Measurements from ENCODE around the gene CPA5.

The CPA5 gene

DNA sequence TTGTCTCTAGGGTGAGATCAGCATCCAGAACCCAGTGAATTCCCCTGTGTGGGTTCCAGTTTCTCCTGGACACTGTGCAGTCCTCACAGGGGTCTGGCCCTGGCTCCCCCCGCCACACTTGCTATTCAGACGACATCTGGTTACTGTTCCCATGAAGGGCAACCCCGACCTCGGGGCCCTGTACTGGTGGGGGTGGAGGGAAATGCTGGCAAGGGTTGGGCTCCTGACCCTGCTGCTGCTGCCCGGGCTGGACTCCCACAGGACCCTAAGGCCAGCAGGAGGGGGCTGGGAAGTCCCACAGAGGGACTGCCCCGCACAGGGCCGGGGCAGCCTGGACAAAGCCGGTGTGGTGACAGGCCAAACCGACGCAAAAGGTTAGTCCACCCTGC lies 34.9 kb downstream of the CPA5 start:
- DNase-seq (ENCODE audit: low read depth) = no peak

DNA sequence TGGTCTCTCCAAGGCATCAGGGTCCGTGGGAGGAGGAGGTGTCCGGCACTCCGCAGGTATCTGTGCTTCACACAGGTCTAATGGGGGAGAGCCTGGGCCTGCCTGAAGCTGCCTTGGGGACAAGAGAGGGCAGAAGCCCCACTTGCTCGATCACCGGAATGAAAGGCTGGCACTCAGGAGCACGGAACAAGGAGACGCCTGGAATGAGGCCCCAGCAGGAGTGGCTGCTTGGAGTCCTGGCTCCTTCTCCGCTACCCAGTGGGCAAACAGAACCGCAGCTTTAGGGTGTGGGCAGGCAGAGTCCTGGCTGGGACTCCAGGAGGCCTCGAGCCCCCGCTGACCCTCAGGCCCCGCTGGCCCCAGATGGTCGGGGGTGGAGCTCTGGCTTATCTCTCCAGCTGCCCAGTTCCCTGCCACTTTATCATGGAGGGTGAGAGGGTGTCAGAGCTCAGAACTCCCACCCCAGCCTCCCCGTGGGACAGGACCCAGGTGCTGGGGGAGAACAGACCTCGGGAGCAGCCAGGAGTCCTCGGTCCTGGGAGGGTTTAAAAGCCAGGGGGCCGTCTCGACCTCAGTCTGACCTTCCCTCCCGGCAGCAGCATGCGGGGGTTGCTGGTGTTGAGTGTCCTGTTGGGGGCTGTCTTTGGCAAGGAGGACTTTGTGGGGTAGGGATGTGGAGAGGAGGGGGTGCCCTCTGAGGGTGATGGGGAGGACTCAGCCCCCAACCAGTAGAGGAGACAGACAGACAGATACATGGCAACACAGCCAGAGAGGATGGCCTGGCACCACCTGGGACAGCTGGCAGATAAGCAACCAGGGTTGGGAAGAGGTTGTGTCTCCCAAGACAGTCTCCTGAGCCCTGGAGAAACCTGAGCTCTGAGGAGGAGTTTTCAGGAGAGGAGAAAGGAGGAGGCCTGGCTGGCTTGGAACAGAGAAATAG lies 35.6 kb downstream of the CPA5 start, which contains the start of gene CPA1:
Gene CPA1, plus strand, starts transcription at position 574 of the 940 bp plus-strand sequence. Its CDS starts 27 bp downstream, at position 601.
- no peak for DNase-seq (ENCODE audit: low read depth)

DNA sequence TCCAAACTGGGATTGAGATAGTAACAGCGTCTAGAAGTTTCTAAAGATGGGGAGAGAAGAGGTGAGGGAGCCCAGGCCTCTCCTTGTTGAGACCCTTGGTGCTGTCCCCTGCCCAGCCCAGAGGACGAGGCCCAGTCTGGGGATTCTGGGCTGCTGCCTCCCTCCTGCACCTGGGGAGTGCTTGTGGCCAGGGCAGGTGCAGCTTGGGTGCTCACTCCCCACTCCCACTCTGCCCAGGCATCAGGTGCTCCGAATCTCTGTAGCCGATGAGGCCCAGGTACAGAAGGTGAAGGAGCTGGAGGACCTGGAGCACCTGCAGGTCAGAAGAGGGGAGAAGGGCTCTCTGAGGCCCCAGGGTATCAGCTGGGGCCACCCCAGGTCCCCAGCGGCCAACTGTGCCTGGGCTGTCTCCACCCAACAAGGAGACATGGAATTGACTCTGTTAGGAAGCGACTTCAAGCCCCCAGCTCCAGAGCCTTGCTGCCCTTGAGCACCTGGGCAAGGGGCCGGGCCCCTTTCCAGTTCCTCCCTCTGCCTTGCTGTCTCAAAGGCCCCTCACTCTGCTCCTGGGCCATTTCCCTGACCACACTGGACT lies 36.3 kb downstream of the CPA5 start:
- DNase-seq (ENCODE audit: low read depth) = no peak

DNA sequence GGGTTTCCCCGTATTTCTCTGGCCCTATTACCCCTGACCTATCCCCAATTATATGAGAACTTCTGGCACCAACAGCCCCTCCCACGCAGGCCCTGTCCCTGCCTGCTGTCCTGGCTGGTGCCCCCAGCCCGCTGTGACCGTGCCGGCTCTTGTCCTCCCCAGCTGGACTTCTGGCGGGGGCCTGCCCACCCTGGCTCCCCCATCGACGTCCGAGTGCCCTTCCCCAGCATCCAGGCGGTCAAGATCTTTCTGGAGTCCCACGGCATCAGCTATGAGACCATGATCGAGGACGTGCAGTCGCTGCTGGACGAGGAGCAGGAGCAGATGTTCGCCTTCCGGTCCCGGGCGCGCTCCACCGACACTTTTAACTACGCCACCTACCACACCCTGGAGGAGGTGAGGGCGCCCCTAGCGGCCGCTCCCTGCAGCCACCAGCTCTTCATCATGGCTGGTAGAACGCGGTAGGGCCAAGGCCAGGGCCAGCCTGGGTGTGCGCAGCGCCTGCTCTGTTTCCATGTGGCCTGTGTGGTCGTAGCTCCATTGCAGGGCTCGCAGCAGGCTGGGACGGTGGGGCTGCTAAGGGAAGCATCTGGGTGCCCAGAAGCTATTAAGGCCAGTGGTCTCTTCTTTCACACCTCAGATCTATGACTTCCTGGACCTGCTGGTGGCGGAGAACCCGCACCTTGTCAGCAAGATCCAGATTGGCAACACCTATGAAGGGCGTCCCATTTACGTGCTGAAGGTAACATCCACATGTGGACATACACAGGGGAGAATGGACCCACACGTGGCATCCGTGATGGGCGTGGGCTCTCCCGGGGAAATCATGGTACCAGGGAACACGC lies 37.1 kb downstream of the CPA5 start:
- DNase-seq (ENCODE audit: low read depth) = no peak

DNA sequence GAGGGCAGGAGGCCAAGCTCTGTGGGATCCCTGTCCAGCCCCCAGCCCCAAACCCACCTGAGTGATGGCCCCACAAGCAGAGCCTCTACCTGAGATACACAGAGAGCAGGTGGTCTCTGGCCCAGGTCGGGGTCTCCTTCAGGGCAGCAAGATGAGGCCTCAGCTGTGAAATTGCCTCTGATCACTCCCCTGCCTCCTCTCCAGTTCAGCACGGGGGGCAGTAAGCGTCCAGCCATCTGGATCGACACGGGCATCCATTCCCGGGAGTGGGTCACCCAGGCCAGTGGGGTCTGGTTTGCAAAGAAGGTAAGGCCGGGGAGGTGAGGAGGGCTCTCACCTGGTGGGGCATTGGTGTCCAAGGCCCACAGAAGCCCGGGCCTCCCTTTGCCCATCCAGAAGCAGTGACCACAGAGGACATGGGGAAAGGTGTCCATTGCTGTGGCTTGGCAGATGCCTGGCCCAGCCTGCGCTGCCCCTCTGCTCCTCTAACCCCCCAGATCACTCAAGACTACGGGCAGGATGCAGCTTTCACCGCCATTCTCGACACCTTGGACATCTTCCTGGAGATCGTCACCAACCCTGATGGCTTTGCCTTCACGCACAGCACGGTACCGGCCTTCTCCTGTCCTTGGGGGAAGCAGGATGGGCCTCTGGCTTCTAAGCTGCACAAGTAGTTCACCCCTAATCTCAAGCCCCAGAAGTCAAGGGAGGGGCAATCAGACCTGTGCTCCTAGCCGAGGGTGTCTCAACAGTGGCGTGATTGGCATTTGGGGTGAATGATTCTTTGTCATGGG lies 38.8 kb downstream of the CPA5 start:
- no peak for DNase-seq (ENCODE audit: low read depth)

DNA sequence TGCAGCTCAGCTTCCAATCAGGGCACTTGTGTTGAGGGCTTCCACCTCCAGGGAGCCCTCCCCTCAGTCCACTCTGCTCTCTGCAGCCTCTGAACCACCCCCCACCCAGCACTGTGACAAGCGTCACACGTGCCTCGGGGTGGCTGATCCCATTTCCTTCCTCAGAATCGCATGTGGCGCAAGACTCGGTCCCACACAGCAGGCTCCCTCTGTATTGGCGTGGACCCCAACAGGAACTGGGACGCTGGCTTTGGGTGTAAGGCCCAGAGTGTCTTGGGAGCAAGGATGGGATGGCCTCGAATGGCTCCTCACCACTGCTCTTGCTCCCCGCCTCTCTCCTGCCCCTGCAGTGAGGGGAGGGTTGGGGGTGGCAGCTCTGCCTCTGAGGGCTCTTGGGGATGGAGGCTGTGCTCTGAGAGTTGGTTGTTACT lies 39.8 kb downstream of the CPA5 start:
- DNase-seq (ENCODE audit: low read depth) = no peak

DNA sequence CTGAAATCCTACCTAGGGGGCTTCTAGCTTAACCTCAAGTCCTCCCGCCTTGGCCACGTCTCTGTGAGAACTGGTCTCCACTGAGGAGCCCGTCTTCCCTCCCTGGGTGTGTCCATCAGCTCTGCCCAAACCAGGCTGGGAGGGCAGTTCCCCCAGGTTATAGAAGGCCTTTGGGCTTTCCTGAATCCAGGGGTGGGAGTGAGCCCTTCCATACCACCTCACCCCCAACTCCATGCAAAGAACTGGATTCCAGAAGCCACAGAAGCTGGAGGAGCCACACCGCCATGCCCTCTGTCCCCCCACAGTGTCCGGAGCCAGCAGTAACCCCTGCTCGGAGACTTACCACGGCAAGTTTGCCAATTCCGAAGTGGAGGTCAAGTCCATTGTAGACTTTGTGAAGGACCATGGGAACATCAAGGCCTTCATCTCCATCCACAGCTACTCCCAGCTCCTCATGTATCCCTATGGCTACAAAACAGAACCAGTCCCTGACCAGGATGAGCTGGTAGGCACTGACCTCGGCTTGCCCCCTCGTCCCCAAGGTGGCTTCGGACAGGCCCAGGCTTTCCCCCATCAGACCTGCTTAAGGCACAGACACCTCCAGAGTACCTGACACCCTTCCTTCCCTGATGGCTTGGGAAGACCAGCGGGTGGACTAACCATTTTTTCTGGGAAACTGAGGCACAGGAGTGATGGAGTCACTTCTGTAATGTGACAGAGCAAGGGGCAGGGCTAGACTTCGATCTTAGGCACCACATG lies 40.4 kb downstream of the CPA5 start:
- no peak for DNase-seq (ENCODE audit: low read depth)

DNA sequence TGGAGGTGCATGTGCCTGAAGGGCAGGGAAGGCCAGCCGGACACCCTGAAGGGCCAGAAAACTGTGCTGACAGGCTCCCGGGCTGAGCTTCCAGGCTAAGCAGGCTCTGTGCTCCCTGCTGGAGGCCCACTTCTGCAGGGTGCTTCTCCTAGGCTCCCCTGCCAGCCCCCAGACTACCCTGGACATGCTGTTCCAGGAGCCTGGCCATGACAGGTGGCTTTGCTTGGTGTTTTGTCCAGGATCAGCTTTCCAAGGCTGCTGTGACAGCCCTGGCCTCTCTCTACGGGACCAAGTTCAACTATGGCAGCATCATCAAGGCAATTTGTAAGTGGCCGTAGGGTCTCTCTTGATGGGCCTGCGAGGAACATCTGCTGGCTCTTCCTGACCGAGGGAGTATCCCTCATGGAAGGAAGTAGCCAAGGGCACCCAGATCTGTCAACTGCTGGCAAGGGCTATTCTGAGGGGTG lies 41.0 kb downstream of the CPA5 start:
- DNase-seq (ENCODE audit: low read depth) = no peak

DNA sequence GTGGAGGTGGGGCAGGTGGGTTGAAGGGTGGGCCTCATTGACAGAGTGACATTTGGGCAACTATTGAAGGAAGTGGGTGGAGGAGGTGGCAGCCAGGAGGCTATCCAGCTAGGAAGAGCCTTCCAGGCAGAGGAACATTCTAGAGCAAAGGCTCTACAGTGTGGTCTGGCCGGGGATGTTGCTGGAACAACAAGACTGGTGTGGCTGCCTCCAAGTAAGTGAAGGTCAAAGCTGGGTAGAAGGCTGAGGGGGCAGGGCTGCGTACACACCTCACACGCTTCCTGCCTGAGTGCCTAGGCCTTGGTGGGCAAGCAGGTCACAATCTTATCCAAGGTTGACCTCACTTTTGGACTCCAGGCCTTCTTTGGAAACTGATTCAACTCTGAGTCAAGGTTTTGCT lies 42.3 kb downstream of the CPA5 start:
- DNase-seq (ENCODE audit: low read depth) = no peak

DNA sequence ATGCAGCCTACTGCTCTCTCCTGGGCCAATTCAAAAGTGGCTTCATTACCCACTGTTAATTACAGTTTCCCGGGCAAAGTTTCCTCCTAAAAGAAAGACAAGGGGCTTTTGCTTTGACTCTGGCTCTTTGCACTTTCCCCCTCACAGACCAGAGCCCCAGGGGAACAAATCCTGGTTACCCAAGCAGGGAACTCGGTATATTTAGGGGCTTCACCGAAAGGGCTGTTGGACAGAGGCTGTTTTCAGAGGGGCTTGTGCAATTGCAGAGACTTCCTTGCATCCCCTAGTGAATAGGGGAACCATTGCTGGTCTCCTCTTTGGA lies 42.7 kb downstream of the CPA5 start:
- no peak for DNase-seq (ENCODE audit: low read depth)

DNA sequence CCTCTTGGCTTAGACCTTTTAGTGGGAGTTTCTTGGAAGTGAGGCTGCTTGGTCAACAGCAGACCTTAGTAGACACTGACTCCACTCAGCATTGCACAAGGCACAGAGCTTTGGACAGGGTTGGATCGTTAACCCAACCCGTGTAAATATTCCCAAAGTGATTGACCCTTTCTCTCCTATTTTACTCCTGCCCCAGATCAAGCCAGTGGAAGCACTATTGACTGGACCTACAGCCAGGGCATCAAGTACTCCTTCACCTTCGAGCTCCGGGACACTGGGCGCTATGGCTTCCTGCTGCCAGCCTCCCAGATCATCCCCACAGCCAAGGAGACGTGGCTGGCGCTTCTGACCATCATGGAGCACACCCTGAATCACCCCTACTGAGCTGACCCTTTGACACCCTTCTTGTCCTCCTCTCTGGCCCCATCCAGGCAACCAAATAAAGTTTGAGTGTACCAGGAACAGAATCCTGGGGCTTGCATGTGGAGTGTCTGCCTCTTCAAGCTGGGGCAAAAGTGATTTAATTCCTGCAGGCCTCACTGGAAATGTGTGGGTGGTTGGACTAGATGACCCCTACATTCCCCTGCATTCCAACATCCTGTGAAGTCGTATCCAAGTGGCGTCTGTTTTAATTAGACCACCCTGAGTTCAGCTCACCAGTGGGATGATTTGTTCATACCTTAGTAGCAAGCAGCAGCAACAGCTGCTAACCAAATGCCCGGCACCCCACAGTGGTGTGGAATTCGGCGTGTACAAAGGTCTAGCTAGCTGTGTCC lies 43.2 kb downstream of the CPA5 start:
- DNase-seq (ENCODE audit: low read depth) = peak; percentile 60

DNA sequence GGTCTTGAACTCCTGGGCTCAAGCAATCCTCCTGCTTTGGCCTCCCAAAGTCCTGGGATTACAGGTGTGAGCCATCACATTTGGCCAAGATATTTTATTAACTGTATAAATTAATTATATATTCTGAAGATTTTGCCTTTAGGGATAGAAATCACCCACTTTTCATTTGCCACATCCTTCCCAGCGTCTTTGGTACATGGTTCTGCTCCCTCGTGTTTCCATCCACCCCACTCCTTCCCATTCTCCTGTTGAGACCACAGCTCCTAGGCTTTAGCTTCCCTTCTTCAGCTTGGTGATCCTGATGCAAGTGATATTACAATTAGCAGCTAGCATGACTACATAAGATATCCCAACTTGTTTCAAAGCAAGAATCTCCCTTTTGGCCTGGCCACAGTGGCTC lies 44.1 kb downstream of the CPA5 start:
- DNase-seq (ENCODE audit: low read depth) = no peak

DNA sequence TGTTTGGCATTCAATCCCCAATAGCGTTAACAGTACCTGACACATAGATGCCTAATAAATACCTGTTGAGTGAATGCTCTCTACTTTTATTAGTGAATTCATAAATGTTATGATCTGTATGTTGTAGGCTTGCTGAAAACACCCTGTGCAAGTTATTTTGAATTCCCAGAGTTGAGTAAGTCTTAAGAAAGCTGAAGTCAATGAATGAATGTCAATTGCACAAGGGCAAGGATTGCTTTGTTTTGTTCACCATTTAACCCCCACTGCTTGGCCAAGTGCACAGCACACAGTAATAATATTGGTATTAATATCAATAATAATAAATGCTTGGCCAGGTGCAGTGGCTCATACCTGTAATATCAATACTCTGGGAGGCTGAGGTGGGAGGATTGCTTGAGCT lies 45.9 kb downstream of the CPA5 start:
- DNase-seq (ENCODE audit: low read depth) = no peak

DNA sequence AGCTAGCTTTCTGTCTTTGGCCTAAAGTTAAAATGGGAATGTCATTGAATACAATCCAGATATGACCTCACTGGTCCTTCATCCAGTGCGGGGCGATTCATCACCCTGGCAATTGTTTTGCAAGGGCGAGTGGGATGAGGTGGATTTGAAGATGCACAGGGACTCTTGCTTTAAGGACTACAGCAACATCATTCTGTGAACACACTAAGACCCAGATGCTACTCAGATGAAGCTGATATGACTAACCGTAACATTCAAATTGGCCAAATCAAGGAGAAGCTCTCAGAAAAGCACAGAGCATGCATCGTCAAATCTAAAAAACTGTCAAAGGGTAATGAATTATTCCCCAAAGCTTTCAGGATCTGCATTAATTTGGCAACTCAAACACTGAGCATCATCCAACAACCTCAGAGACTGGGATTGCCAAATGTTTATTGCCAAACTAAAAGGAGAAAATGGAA lies 48.5 kb downstream of the CPA5 start:
- DNase-seq (ENCODE audit: low read depth) = peak; percentile 35

DNA sequence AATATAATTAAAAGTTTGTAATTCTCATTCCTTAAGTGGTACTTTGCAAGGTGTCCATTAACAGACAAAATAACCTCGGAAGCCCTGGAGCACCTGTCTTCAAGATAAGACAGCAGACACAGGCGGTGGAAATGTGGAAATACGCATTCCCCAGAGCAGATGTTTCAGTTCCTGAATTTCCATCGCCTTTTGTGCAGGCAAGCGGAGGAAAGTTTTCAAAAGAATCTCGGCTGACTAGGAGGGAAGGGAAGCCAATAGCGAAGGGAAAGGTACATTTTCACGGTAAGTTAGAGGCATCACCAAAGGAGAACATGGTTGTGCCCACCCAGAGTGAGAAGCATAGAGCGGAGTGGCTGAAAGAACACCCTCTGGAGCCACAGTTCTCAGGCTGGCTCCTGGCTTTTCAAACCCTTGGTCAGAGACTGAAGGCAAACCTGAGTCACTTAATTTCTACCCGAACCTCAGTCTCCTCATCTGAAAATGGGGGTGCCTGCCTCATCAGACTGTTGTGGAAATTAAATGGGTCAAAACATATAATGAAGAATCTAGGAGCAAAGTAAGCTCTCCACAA lies 49.3 kb downstream of the CPA5 start:
- DNase-seq (ENCODE audit: low read depth) = no peak

DNA sequence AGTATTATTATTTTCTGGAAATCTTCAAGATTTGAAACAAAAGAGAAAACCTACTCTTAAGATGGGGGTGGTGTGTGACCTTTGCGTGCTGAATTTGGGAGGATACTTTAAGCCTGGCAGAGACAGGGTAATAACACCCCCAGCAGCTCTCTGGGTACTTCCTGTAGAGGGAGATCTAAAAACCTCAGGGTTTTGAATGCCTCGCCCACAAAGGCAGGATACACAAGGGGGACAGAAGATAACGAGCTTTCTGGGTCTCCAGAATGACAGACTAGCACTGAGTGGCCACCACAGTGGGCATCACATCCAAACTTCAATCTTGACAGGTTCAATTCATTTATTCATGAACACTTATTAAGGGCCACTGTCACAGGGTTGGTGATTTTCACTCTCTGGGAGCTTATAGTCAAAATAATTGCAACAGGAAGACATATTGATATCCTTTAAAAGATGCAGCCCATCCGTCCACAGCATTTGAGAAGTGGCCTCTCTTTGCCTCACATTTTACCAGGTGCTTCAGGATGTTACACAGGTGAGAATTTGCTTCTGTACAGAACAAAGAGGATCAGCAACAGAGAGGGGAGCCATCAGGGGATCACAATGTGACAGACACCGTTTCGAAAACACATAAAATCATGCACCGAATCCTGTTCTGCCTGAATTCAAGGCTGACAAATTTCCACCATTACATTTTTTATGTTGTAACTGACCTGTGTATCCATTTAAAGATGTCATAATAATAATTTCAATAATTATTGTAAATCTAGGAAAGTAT lies 50.0 kb downstream of the CPA5 start:
- DNase-seq (ENCODE audit: low read depth) = no peak

DNA sequence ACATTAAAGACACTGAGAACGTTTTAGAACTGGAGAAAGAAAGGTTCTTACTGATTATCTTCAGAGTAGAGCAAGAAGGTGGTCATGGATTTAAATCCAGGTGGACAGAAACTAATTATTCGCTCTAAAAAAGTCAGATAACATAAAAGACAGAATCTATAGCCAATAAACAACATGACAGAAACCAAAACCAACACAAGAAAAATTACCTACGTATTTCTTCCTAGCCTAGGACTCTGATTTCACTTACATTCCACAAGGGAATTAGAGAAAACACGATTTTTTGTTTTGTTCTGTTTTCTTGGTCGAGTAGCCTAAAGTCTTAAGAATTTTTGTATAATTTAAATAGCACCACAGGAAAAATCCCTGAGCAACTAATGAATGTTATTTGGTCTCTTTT lies 50.8 kb downstream of the CPA5 start:
- DNase-seq (ENCODE audit: low read depth) = no peak

DNA sequence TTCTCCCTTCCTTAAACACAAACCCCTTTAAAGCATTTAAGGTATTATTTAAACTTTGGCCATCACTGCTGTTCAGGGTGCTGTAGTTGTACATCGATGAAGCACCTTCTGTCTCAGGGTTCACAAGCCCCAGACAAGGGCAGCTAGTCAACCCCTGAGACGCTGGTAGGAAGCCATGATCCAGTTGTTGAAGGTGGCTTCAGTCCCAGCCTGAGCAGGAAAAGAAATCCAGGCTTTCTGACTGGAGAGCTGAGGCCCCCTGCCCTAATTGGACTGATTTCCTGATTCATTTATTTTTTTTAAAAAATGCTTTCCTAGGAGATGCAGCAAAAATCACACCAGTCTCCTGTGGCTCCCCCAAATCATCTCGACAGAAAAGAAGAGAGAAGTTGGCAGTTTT lies 51.5 kb downstream of the CPA5 start:
- DNase-seq (ENCODE audit: low read depth) = no peak
